ENCODE measurements around the gene INHBC.
"Not testable (repeated sequence)": the region's sequence is repeated elsewhere in the genome, so short reads cannot be mapped to it uniquely, and the experiment has no call there.

INHBC gene

GRCh38 chr12:57434517-57435223, at the start of gene INHBC:
Gene INHBC, plus strand, starts transcription at chr12:57434784. Its CDS starts 103 bp downstream, at chr12:57434887.
- DNase-seq (ENCODE audit: low read depth), result no peak

GRCh38 chr12:57385586-57385985, 49.0 kb upstream of the INHBC start:
- DNase-seq (ENCODE audit: low read depth), result no peak

- DNase-seq (ENCODE audit: low read depth), result no peak
These were observed 48.3 kb upstream of the INHBC start for GRCh38 chr12:57386187-57386720.

GRCh38 chr12:57388425-57388824, 46.2 kb upstream of the INHBC start:
- no peak for DNase-seq (ENCODE audit: low read depth)

GRCh38 chr12:57389033-57389432, 45.6 kb upstream of the INHBC start:
- DNase-seq (ENCODE audit: low read depth), result no peak

- DNase-seq (ENCODE audit: low read depth), result no peak
These were observed 44.4 kb upstream of the INHBC start for GRCh38 chr12:57390174-57390573.

- no peak for DNase-seq (ENCODE audit: low read depth)
These were observed 39.5 kb upstream of the INHBC start for GRCh38 chr12:57395121-57395520.

- DNase-seq (ENCODE audit: low read depth), result no peak
These were observed 37.1 kb upstream of the INHBC start for GRCh38 chr12:57397441-57397840.

- DNase-seq (ENCODE audit: low read depth), result not testable (repeated sequence)
These were observed 34.7 kb upstream of the INHBC start for GRCh38 chr12:57399718-57400463.

GRCh38 chr12:57401165-57401564, 33.4 kb upstream of the INHBC start:
- no peak for DNase-seq (ENCODE audit: low read depth)

- not testable (repeated sequence) for DNase-seq (ENCODE audit: low read depth)
These were observed 32.4 kb upstream of the INHBC start for GRCh38 chr12:57402156-57402555.

- DNase-seq (ENCODE audit: low read depth), result no peak
These were observed 29.5 kb upstream of the INHBC start for GRCh38 chr12:57404966-57405640.

- DNase-seq (ENCODE audit: low read depth), result no peak
These were observed 24.1 kb upstream of the INHBC start for GRCh38 chr12:57410534-57410933.

- not testable (repeated sequence) for DNase-seq (ENCODE audit: low read depth)
These were observed 20.4 kb upstream of the INHBC start for GRCh38 chr12:57414160-57414559.

- DNase-seq (ENCODE audit: low read depth), result no peak
These were observed 19.5 kb upstream of the INHBC start for GRCh38 chr12:57415088-57415487.

GRCh38 chr12:57416039-57416996, 18.3 kb upstream of the INHBC start:
- DNase-seq (ENCODE audit: low read depth), result no peak

- DNase-seq (ENCODE audit: low read depth), result no peak
These were observed 16.3 kb upstream of the INHBC start for GRCh38 chr12:57418255-57418654.

GRCh38 chr12:57419495-57419894, 15.1 kb upstream of the INHBC start:
- DNase-seq (ENCODE audit: low read depth), result no peak

GRCh38 chr12:57420482-57420881, 14.1 kb upstream of the INHBC start:
- DNase-seq (ENCODE audit: low read depth), result no peak

- not testable (repeated sequence) for DNase-seq (ENCODE audit: low read depth)
These were observed 7.6 kb upstream of the INHBC start for GRCh38 chr12:57426948-57427347.

- DNase-seq (ENCODE audit: low read depth), result no peak
These were observed 5.6 kb upstream of the INHBC start for GRCh38 chr12:57428965-57429364.
